Uterus (tissue), 4 donors: ENCODE data around the gene MAP3K4. TPM values are rescaled to one million over a fixed set of nuclear protein-coding genes. Genes with fewer than 3 reads are reported as not detected.

Experiments used
- DNase-seq, 2 donors: peaks; one replicate each; pipeline ENCODE4 v3.0.0-alpha.2; 2019 to 2020
- H3K27ac ChIP-seq, 2 donors: fragments of 200-600 bp; sonication (generic); 1 replicate in 1 of 2; 2 replicates in 1 of 2; pipeline ENCODE4 v1.5.1; 2016 to 2018
- H3K27me3 ChIP-seq, 2 donors: fragments of 200-600 bp; sonication (generic); one replicate each; pipeline ENCODE4 v1.5.1; 2018 to 2019; ENCODE audit warnings: control low read depth in 1 of 2
- H3K36me3 ChIP-seq, 2 donors: fragments of 200-600 bp; sonication (generic); one replicate each; pipeline ENCODE4 v1.5.1; 2019; ENCODE audit warnings: control low read depth in 1 of 2
- H3K4me1 ChIP-seq, 2 donors: fragments of 200-600 bp; sonication (generic); one replicate each; pipeline ENCODE4 v1.5.1; 2018 to 2019; ENCODE audit warnings: control low read depth in 1 of 2
- H3K4me3 ChIP-seq, 2 donors: fragments of 200-600 bp; sonication (generic); 1 replicate in 1 of 2; 2 replicates in 1 of 2; pipeline ENCODE4 v1.5.1; 2018 to 2019; ENCODE audit warnings: mild to moderate bottlenecking in 1 of 2
- H3K9me3 ChIP-seq, 2 donors: fragments of 200-600 bp; sonication (generic); one replicate each; pipeline ENCODE4 v1.5.1; 2019; ENCODE audit warnings: control low read depth in 1 of 2
- CTCF ChIP-seq, 4 experiments: fragments of 200-600 bp in 2 of 4; fragments of 450-650 bp in 2 of 4; sonication (generic) in 2 of 4; IDR thresholded peaks; one replicate each; pipeline ENCODE4 v1.5.1; 2016 to 2019; ENCODE audit warnings: antibody characterized with exemption in 4 of 4, mild to moderate bottlenecking in 2 of 4, moderate library complexity in 1 of 4
- POLR2A ChIP-seq, 2 donors: fragments of 450-650 bp; IDR thresholded peaks; one replicate each; pipeline ENCODE4 v1.6.1; 2016; ENCODE audit warnings: antibody characterized with exemption in 2 of 2, mild to moderate bottlenecking in 1 of 2, moderate library complexity in 1 of 2
- intact Hi-C: fragments of 100-400 bp; cut with DNase I; formaldehyde crosslinking; loops from one replicate; pipeline ENCODE4 v1.15.1; 2023; ENCODE audit warnings: low total_unique reads
- total RNA-seq, 4 donors: library from RNA; depleted of rRNA in 3 of 4; stranded (reverse); fragments of >200 nt in 3 of 4; gene quantifications; one replicate each; pipeline versions ENCODE4 v1.1.0 to v1.2.4, GENCODE V29; 2014 to 2023
- donor health status: DM: yes; HTN: yes; CAD: no.

MAP3K4 gene
- total RNA-seq, 4 donors from 2014 or later: 24.1 to 82.9 (median 46.6) TPM

- Histone ChIP-seq H3K36me3 (no peaks in the 10 kb centered on the region), H3K27ac (no peak overlapping the region), H3K27me3 (no peaks in the 10 kb centered on the region), H3K4me1 (no peaks in the 10 kb centered on the region), H3K4me3 (no peak overlapping the region), H3K9me3 (no peaks in the 10 kb centered on the region)
- DNase-seq: no peak
- intact Hi-C loops: no loop called here
- TF ChIP-seq POLR2A (IDR thresholded peaks at IDR 0.05) (no peak), CTCF (IDR thresholded peaks at IDR 0.05) (no peak)
These were observed 117.3 kb downstream of the MAP3K4 start for GRCh38 chr6:161108916-161109315.

- H3K4me1 ChIP-seq: no peaks in the 10 kb centered on the region
- H3K4me3 ChIP-seq: no peak overlapping the region
- no peaks in the 10 kb centered on the region for H3K36me3 ChIP-seq
- no peak for DNase-seq
- intact Hi-C loops: no loop called here
- no peaks in the 10 kb centered on the region for H3K9me3 ChIP-seq
- H3K27ac ChIP-seq: no peak overlapping the region
- no peaks in the 10 kb centered on the region for H3K27me3 ChIP-seq
- TF ChIP-seq CTCF (IDR thresholded peaks at IDR 0.05): no peak
- TF ChIP-seq POLR2A (IDR thresholded peaks at IDR 0.05): no peak
These were observed 117.8 kb downstream of the MAP3K4 start for GRCh38 chr6:161109366-161109765.

DNA sequence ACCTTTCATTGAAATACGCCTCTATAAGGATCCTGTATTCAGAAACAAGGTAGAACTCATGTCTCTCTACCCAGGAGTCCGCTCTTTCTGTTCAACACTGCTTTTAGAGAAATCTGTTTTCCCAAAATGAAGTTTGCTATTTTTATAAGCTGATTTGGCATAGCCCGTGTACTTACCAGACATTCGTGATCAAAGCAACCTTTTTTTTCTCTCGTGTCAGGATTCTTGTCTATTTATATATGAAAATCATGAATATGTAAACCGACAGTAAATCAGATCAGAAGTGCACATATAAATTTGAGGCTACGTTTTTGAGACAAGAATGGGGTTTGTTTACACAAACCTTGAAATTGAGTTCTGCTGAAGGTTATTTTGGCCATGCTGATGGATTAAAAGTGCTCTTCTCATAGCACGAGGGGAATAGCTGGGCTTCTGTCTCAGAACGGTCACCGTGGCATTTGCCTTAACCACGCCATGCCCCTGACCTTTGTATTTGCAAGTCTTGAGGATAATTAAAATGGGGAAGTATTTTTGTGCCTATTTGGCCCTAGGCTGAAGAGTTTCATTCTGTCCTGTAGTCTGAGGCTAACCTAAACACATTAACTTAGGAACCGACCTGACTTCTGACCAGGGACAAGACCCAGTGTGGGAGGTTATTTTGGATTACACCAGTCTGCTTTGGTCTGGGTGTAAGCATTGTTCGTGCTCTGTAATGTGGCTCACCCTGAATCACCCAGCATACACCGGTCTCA lies 118.6 kb downstream of the MAP3K4 start:
- H3K4me1 ChIP-seq: no peaks in the 10 kb centered on the region
- H3K36me3 ChIP-seq: no peaks in the 10 kb centered on the region
- DNase-seq: no peak
- H3K4me3 ChIP-seq: no peak overlapping the region
- no peaks in the 10 kb centered on the region for H3K27me3 ChIP-seq
- intact Hi-C loops: no loop called here
- no peaks in the 10 kb centered on the region for H3K9me3 ChIP-seq
- no peak overlapping the region for H3K27ac ChIP-seq
- TF ChIP-seq POLR2A (IDR thresholded peaks at IDR 0.05) (no peak), CTCF (IDR thresholded peaks at IDR 0.05) (no peak)

DNA sequence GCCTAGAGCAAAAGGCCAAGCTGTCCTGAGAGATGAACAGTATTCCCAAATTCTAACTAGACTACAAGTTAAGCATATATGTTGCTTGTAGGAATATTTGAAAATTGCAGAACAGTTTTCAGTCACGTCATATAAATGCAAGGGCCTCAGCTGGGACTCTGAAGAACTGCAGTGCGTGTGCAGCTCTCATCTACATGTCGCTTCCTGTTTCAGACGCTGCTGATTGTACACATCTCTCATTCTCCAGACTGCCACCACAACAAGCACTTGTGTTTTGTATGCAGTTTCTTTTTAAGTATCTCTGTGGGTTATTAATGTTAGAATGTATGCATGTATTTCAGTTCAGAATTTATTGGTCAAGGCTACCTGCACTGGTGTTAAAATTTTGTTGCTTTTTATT lies 119.7 kb downstream of the MAP3K4 start:
- H3K4me3 ChIP-seq: no peak overlapping the region
- intact Hi-C loops: no loop called here
- no peaks in the 10 kb centered on the region for H3K4me1 ChIP-seq
- TF ChIP-seq POLR2A (IDR thresholded peaks at IDR 0.05) (no peak), CTCF (IDR thresholded peaks at IDR 0.05) (no peak)
- no peaks in the 10 kb centered on the region for H3K36me3 ChIP-seq
- DNase-seq: no peak
- H3K27ac ChIP-seq: no peak overlapping the region
- no peaks in the 10 kb centered on the region for H3K27me3 ChIP-seq
- H3K9me3 ChIP-seq: no peaks in the 10 kb centered on the region

GRCh38 chr6:161115468-161115867 lies 123.9 kb downstream of the MAP3K4 start:
- Histone ChIP-seq H3K27ac (no peak overlapping the region), H3K9me3 (no peaks in the 10 kb centered on the region), H3K36me3 (no peaks in the 10 kb centered on the region), H3K27me3 (no peaks in the 10 kb centered on the region), H3K4me3 (no peak overlapping the region), H3K4me1 (no peaks in the 10 kb centered on the region)
- intact Hi-C loops: no loop called here
- DNase-seq: no peak
- TF ChIP-seq POLR2A (IDR thresholded peaks at IDR 0.05): no peak
- TF ChIP-seq CTCF (IDR thresholded peaks at IDR 0.05): no peak
